GM19193 (cell line): ENCODE measurements around the gene NUP93.

Experiments used
- POLR2A ChIP-seq: IDR thresholded peaks from 4 replicates; pipeline ENCODE4 v1.6.1; 2011; ENCODE audit not compliant: insufficient read depth, insufficient read length; ENCODE audit errors: extremely low read depth

Gene NUP93

GRCh38 chr16:56852968-56853367 lies 123.0 kb downstream of the NUP93 start:
- TF ChIP-seq POLR2A, result no peak

- no peak for TF ChIP-seq POLR2A
These were observed 125.3 kb downstream of the NUP93 start for GRCh38 chr16:56855201-56855600.

GRCh38 chr16:56855946-56856345 lies 126.0 kb downstream of the NUP93 start:
- no peak for TF ChIP-seq POLR2A

GRCh38 chr16:56856876-56857447 lies 127.0 kb downstream of the NUP93 start:
- TF ChIP-seq POLR2A, result no peak

GRCh38 chr16:56858374-56858773 lies 128.4 kb downstream of the NUP93 start:
- TF ChIP-seq POLR2A, result no peak

- TF ChIP-seq POLR2A, result no peak
These were observed 129.7 kb downstream of the NUP93 start for GRCh38 chr16:56859636-56860035.

GRCh38 chr16:56860226-56861020 lies 130.5 kb downstream of the NUP93 start:
- TF ChIP-seq POLR2A, result no peak

GRCh38 chr16:56861092-56861610 lies 131.2 kb downstream of the NUP93 start:
- TF ChIP-seq POLR2A, result no peak

- TF ChIP-seq POLR2A, result no peak
These were observed 131.8 kb downstream of the NUP93 start for GRCh38 chr16:56861756-56862155.

- TF ChIP-seq POLR2A, result no peak
These were observed 132.8 kb downstream of the NUP93 start for GRCh38 chr16:56862776-56863175.

GRCh38 chr16:56864960-56865359 lies 135.0 kb downstream of the NUP93 start, which contains the start of gene SLC12A3:
Gene SLC12A3 (plus strand): TSS chr16:56865207. CDS start chr16:56865236, 29 bp downstream.
- TF ChIP-seq POLR2A, result no peak

- no peak for TF ChIP-seq POLR2A
These were observed 135.6 kb downstream of the NUP93 start for GRCh38 chr16:56865394-56866062.

GRCh38 chr16:56866955-56867830 lies 137.3 kb downstream of the NUP93 start:
- no peak for TF ChIP-seq POLR2A

- TF ChIP-seq POLR2A, result no peak
These were observed 138.2 kb downstream of the NUP93 start for GRCh38 chr16:56868175-56868574.
